Measurements from ENCODE around the gene ELOVL1. TPM values are rescaled to one million over a fixed set of nuclear protein-coding genes. Genes with fewer than 3 reads are reported as not detected.

Gene ELOVL1
- total and polyA plus RNA-seq, 2 of the 13 experiments (the other 11 are each of a cell fraction or from before 2014, with no cell fraction given) = 55.2 to 77.4 TPM

DNA sequence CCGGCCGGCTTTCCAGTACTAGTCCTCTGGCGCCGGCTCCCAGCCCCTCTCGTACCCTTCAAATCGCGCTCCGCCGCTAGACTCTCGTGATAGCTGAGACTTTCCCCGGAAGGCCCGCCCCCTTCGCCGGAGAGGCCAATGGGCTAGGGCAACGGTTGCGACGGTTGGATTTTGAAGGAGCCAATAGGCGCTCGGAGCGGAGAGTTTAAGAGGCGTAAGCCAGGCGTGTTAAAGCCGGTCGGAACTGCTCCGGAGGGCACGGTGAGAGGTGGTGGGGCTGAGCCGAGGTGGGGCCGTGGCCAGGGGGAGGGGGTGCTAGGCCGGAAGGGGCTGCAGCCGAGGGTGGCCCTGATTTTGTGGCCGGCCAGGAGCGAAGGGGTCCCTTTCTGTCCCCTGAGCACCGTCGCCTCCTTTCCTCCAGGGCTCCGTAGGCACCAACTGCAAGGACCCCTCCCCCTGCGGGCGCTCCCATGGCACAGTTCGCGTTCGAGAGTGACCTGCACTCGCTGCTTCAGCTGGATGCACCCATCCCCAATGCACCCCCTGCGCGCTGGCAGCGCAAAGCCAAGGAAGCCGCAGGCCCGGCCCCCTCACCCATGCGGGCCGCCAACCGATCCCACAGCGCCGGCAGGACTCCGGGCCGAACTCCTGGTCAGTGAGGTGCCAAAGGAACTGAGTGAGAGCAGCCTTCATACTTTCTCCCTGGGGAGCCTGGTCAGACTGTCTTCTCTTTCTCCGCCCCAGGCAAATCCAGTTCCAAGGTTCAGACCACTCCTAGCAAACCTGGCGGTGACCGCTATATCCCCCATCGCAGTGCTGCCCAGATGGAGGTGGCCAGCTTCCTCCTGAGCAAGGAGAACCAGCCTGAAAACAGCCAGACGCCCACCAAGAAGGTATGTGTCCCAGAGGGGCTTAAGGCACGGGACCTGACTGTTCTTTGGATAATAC, 8.8 kb downstream of the ELOVL1 start, which contains the start of gene CDC20 (continued):
- TF ChIP-seq HOXA5 (CRISPR knock-in tag; IDR thresholded peaks at IDR 0.05) (no peak; the same call in 1 of the 2 replicates), POLR2G (IDR thresholded peaks at IDR 0.05; ENCODE audit: low read depth, low read length) (peak; percentile 77), ZNF839 (CRISPR knock-in tag; IDR thresholded peaks at IDR 0.05; ENCODE audit: borderline replicate concordance) (0 out of 2 replicates have a peak, but pooled peaks have one; percentile 17), ZNF841 (CRISPR knock-in tag; IDR thresholded peaks at IDR 0.05; ENCODE audit: borderline replicate concordance) (peak; percentile 82; the same call in 1 of the 2 replicates), HOXA3 (CRISPR knock-in tag; IDR thresholded peaks at IDR 0.05) (peak; percentile 60), RXRB (CRISPR knock-in tag; IDR thresholded peaks at IDR 0.05; ENCODE audit: borderline replicate concordance) (peak; percentile 10; the same call in 1 of the 2 replicates), NRL (CRISPR knock-in tag; IDR thresholded peaks at IDR 0.05; ENCODE audit: borderline replicate concordance) (peak; percentile 48; the same call in 1 of the 2 replicates), DR1 (CRISPR knock-in tag; IDR thresholded peaks at IDR 0.05) (peak; percentile 89), TBL1XR1 (IDR thresholded peaks at IDR 0.05; ENCODE audit: borderline replicate concordance, low read length, partially characterized antibody) (peak; percentile 19), IKZF1 (IDR thresholded peaks at IDR 0.05) (no peak), MXD4 (CRISPR knock-in tag; IDR thresholded peaks at IDR 0.05) (peak; percentile 98), RFXAP (CRISPR knock-in tag; IDR thresholded peaks at IDR 0.05; ENCODE audit: borderline replicate concordance) (no peak), ASH2L (IDR thresholded peaks at IDR 0.05; ENCODE audit: insufficient read length, low read depth, low read length) (peak; percentile 41), ZSCAN31 (CRISPR knock-in tag; IDR thresholded peaks at IDR 0.05; ENCODE audit: low read depth) (peak; percentile 87), TEAD2 (CRISPR knock-in tag; IDR thresholded peaks at IDR 0.05) (no peak), PHF20 (CRISPR knock-in tag; IDR thresholded peaks at IDR 0.05) (peak; percentile 57; the same call in 1 of the 2 replicates)
- TF ChIP-seq, protein P1, sequence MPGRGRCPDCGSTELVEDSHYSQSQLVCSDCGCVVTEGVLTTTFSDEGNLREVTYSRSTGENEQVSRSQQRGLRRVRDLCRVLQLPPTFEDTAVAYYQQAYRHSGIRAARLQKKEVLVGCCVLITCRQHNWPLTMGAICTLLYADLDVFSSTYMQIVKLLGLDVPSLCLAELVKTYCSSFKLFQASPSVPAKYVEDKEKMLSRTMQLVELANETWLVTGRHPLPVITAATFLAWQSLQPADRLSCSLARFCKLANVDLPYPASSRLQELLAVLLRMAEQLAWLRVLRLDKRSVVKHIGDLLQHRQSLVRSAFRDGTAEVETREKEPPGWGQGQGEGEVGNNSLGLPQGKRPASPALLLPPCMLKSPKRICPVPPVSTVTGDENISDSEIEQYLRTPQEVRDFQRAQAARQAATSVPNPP (CRISPR knock-in tag; IDR thresholded peaks at IDR 0.05) = peak; percentile 90; the same call in 1 of the 2 replicates
- TF ChIP-seq, protein P2, sequence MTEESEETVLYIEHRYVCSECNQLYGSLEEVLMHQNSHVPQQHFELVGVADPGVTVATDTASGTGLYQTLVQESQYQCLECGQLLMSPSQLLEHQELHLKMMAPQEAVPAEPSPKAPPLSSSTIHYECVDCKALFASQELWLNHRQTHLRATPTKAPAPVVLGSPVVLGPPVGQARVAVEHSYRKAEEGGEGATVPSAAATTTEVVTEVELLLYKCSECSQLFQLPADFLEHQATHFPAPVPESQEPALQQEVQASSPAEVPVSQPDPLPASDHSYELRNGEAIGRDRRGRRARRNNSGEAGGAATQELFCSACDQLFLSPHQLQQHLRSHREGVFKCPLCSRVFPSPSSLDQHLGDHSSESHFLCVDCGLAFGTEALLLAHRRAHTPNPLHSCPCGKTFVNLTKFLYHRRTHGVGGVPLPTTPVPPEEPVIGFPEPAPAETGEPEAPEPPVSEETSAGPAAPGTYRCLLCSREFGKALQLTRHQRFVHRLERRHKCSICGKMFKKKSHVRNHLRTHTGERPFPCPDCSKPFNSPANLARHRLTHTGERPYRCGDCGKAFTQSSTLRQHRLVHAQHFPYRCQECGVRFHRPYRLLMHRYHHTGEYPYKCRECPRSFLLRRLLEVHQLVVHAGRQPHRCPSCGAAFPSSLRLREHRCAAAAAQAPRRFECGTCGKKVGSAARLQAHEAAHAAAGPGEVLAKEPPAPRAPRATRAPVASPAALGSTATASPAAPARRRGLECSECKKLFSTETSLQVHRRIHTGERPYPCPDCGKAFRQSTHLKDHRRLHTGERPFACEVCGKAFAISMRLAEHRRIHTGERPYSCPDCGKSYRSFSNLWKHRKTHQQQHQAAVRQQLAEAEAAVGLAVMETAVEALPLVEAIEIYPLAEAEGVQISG (CRISPR knock-in tag; IDR thresholded peaks at IDR 0.05) = peak; percentile 75
- TF ChIP-seq, protein P3, sequence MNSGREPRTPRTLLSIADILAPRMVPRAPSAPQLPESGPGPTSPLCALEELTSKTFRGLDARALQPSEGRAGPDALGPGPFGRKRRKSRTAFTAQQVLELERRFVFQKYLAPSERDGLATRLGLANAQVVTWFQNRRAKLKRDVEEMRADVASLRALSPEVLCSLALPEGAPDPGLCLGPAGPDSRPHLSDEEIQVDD (CRISPR knock-in tag; IDR thresholded peaks at IDR 0.05; ENCODE audit: borderline replicate concordance) = no peak
- TF ChIP-seq, protein P4, sequence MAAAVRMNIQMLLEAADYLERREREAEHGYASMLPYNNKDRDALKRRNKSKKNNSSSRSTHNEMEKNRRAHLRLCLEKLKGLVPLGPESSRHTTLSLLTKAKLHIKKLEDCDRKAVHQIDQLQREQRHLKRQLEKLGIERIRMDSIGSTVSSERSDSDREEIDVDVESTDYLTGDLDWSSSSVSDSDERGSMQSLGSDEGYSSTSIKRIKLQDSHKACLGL (CRISPR knock-in tag; IDR thresholded peaks at IDR 0.05) = peak; percentile 84; the same call in 1 of the 2 replicates
